Measurements from ENCODE around the gene GPC3.

GPC3 gene

DNA sequence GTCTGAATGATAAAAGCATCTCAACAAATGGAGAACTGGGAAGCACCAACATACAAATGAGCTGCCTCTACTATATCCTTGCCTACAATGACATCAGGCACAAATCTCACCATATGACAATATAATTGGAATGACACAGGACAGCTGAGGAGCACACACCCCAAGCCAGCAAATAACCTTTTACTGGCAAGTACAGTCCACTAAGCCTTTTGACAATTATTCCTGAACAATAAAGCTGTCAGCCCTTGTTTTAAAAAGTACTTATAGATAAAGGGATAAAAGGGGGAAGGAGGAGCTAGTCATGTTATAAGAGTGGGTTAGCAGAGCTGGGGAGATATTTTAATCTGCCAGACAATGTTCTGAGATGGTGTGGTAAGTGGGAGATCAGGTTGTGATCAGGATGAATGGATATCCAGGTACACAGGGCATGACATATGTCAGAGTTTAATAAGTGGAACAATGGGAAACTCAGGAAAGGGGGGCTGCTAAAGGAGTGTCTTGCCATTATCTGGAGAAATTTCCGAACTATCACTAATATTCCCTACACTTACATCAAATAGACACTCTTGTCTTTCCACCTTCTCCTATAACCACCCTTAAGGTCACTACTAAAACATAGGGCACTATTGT, 127.6 kb downstream of the GPC3 start:
- no peak overlapping the region for H3K27ac ChIP-seq
- no peak for DNase-seq (ENCODE audit: low read depth, low spot score)

GRCh38 chrX:133856819-133857218, 128.6 kb downstream of the GPC3 start:
- no peak for DNase-seq (ENCODE audit: low read depth, low spot score)

GRCh38 chrX:133854290-133854689, 131.1 kb downstream of the GPC3 start:
- no peak for DNase-seq (ENCODE audit: low read depth, low spot score)
- H3K27ac ChIP-seq = no peak overlapping the region

More at GRCh38 chrX:133856819-133857218, 128.6 kb downstream of the GPC3 start:
- no peak overlapping the region for H3K27ac ChIP-seq

GRCh38 chrX:133852837-133853356, 132.5 kb downstream of the GPC3 start:
- DNase-seq (ENCODE audit: low read depth, low spot score) = no peak
- H3K27ac ChIP-seq = no peak overlapping the region

GRCh38 chrX:133852401-133852800, 133.0 kb downstream of the GPC3 start:
- H3K27ac ChIP-seq = no peak overlapping the region
- no peak for DNase-seq (ENCODE audit: low read depth, low spot score)

GRCh38 chrX:133850399-133850798, 135.0 kb downstream of the GPC3 start:
- H3K27ac ChIP-seq = no peak overlapping the region
- DNase-seq (ENCODE audit: low read depth, low spot score) = no peak

GRCh38 chrX:133849676-133850075, 135.7 kb downstream of the GPC3 start:
- DNase-seq (ENCODE audit: low read depth, low spot score) = no peak
- no peak overlapping the region for H3K27ac ChIP-seq

DNA sequence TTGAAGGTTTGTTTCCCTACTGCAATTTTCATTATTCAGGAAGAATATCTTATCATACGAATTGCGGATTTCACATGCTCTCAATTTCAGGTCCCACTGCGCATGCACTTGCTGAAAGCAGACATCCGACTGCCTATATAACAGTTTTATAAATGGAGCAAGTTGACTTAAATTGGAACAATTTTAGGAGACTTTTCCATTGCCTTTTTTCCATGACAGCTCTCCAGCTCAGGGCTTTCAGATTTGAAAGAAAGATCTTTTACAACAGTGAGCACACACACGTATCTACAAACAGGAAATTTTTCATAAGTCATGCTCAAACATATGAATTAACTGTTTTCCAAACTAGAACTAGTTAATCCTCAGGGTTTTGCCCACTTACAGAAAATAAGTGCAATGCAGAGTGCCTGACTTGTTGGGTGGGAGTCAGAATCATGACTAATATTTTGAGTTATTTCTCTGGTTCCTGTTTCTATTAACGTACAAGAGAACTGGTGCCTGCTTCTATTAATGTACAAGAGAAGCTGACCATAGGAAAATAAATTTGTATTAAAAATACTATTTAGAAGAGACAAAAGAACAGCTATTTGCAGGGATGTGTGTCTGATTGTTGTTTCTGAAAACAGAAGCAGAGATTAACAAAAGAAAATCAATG, 137.9 kb downstream of the GPC3 start:
- no peak overlapping the region for H3K27ac ChIP-seq
- no peak for DNase-seq (ENCODE audit: low read depth, low spot score)

GRCh38 chrX:133846311-133846710, 139.1 kb downstream of the GPC3 start:
- no peak overlapping the region for H3K27ac ChIP-seq
- DNase-seq (ENCODE audit: low read depth, low spot score) = no peak

GRCh38 chrX:133840415-133840814, 145.0 kb downstream of the GPC3 start:
- no peak for DNase-seq (ENCODE audit: low read depth, low spot score)

GRCh38 chrX:133838761-133839676, 146.4 kb downstream of the GPC3 start:
- DNase-seq (ENCODE audit: low read depth, low spot score) = no peak
- H3K27ac ChIP-seq = no peak overlapping the region

More at GRCh38 chrX:133840415-133840814, 145.0 kb downstream of the GPC3 start:
- H3K27ac ChIP-seq = no peak overlapping the region

GRCh38 chrX:133837091-133837490, 148.3 kb downstream of the GPC3 start:
- no peak for DNase-seq (ENCODE audit: low read depth, low spot score)

GRCh38 chrX:133836561-133836960, 148.8 kb downstream of the GPC3 start:
- no peak for DNase-seq (ENCODE audit: low read depth, low spot score)
- no peak overlapping the region for H3K27ac ChIP-seq

More at GRCh38 chrX:133837091-133837490, 148.3 kb downstream of the GPC3 start:
- no peak overlapping the region for H3K27ac ChIP-seq

DNA sequence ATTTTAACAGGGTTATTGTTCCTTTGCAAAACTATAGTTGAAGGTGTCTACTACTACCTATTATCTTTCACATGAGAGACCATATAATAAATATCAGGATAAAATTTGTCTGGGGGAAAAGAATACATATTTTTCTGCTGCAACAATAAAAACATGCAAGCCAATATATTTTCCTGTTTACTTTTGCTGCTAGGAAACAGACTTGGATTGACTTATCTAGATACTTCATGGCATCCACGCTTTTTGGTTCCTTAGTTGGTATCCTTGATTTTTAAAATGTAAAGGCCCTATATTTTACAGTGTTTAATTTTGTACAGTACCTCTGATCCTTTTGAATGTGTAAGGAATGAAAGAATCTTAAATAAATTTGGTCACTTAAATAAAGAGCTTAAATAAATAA, 150.6 kb downstream of the GPC3 start:
- DNase-seq (ENCODE audit: low read depth, low spot score) = no peak
- H3K27ac ChIP-seq = no peak overlapping the region

DNA sequence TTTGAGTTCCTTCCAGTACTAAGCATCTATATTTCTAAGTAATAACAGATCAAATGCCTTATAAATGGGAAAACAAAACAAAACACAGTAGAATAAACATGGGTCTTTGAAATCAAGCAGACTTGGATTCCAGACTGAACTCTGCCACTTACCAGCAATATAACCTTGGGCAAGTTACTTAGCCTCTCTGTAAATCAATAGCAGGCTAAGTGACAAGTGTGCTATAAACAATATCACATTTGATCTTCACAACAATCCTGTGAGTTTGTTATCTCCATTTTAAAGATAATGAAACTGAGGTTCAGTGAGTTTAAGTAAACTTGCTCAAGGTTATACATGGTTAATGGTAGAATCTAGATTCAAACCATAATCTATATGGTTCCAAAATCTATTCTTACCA, 165.8 kb downstream of the GPC3 start:
- DNase-seq (ENCODE audit: low read depth, low spot score) = no peak
- H3K27ac ChIP-seq = no peak overlapping the region

DNA sequence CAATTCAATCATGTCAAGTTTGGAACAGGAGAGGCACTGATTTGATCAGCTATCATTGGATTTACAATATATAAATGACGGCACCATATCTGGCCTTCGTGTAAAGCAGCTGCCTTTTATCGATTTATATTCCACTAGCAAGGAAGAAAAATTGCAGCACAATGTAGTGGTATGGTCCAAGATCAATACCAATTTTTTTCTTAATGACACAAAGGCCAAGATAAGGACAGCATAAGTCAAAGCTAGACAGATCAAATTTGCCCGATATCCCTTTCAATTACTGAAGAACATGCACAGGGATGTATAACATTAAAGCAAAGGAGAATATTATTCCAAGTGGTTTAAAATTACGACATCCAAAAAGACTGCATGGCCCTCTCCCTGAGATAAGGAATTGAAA, 167.4 kb downstream of the GPC3 start:
- no peak for DNase-seq (ENCODE audit: low read depth, low spot score)
- H3K27ac ChIP-seq = no peak overlapping the region

DNA sequence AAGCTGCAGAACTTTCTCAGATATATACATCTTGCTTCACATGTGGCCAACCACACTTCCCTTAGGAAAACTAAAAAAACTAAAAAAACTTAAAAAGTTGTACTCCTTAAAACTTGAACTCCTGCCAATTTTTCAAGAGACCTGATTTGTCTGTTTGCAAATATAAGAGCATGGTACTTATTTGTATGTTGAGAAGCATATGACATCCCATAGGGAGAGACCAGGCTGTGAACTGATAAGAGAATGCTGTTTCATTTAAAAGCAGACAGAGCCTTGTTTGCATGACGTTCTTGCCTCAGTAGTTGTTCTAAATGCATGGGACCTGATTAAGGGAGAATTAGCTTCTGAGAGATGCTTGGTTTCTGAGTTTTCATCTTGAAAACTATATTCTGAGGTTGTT, 169.9 kb downstream of the GPC3 start:
- DNase-seq (ENCODE audit: low read depth, low spot score) = no peak

DNA sequence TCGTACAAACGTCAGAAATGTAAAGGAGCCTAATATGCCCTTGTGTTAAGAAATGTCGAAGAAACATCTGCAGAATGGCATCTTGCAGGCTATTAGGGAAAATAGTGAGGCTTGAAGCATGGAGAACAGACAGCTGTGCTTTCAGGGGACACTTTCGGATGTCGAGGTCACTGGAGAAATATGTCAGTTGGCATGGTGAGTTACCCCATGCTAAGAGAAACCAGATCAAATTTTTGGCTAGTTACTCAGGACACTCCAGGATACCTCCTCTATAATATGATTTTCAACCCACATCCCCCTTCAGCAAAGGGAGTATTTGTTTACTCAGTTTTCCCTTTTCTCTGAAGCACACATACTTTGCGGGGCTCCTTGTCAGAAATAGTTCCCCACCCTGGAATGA, 171.4 kb downstream of the GPC3 start:
- no peak for DNase-seq (ENCODE audit: low read depth, low spot score)
- H3K27ac ChIP-seq = no peak overlapping the region

More for the DNA sequence above, 169.9 kb downstream of the GPC3 start:
- H3K27ac ChIP-seq = no peak overlapping the region

GRCh38 chrX:133812402-133812801, 173.0 kb downstream of the GPC3 start:
- no peak for DNase-seq (ENCODE audit: low read depth, low spot score)
- no peak overlapping the region for H3K27ac ChIP-seq

DNA sequence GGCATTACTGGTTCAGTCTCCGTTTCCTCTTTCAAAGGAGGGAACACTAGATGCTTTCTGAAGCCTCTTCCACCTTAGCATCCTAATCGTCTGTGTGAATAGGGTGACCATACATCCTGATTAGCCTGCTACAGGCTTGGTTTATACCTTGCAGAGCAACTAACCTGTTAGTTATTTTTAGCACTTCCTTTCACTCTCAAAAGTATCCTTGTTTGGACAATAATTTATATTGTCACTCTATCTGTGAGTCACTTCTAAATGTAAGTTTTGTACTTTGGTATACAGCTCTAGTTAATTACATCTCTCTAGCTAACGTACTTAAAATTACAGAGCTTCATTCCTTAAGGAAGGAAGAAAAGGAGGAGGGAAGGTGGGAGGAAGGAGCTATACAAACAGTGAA, 174.5 kb downstream of the GPC3 start:
- DNase-seq (ENCODE audit: low read depth, low spot score) = no peak
- H3K27ac ChIP-seq = no peak overlapping the region

DNA sequence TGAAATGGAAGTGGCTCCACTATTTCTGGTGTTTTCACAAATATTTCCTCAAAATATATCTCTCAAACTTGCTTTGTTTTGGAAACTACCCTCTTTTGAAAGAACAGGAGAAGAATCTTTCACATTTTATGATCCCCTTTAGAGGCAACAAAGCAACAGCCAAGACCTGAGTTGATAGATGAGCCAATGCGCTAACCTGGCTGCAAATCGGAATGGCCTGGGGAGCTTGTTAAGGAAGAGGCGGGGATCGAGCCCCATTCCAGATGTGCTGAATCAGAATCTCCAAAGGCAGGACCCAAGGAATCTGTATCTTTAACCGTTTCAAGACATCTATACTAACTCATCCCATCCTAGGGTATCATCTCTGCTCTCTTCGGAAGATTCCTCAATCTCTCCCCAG, 181.3 kb downstream of the GPC3 start:
- DNase-seq (ENCODE audit: low read depth, low spot score) = no peak
- no peak overlapping the region for H3K27ac ChIP-seq

Data from epithelial cell of prostate (primary cell).